Psoas muscle (tissue), 8 donors: ENCODE results near the gene TUBGCP6. TPM values are rescaled to one million over a fixed set of nuclear protein-coding genes. Genes with fewer than 3 reads are reported as not detected.

ENCODE experiments used
- ATAC-seq, 4 donors: fragments of 200-7000 bp; cut with Tn5 transposase; one replicate each; pipeline ENCODE4 v1.9.1; 2020; ENCODE audit warnings: moderate library complexity in 3 of 4, mild to moderate bottlenecking in 2 of 4
- DNase-seq, 2 donors: peaks; one replicate each; pipeline ENCODE4 v3.0.0-alpha.2; 2020
- H3K27ac ChIP-seq: fragments of 200-600 bp; one replicate; pipeline ENCODE4 v1.8.0; 2022
- H3K27me3 ChIP-seq, 3 donors: fragments of 200-600 bp in 1 of 3; one replicate each; pipeline versions ENCODE4 v1.6.1 to v1.8.0; 2013 to 2022; ENCODE audit warnings: low read length in 2 of 3, mild to moderate bottlenecking in 2 of 3, moderate library complexity in 1 of 3; ENCODE audit not compliant: insufficient read depth in 3 of 3
- H3K36me3 ChIP-seq, 2 donors: fragments of 200-600 bp in 1 of 2; one replicate each; pipeline versions ENCODE4 v1.6.1 to v1.8.0; 2013 to 2022; ENCODE audit warnings: low read depth in 1 of 2, mild to moderate bottlenecking in 1 of 2, moderate library complexity in 1 of 2; ENCODE audit not compliant: insufficient read depth in 1 of 2
- H3K4me1 ChIP-seq: fragments of 200-600 bp; one replicate; pipeline ENCODE4 v1.8.0; 2022
- H3K4me3 ChIP-seq: fragments of 200-600 bp; one replicate; pipeline ENCODE4 v1.8.0; 2022; ENCODE audit warnings: mild to moderate bottlenecking
- H3K9me3 ChIP-seq: fragments of 200-600 bp; one replicate; pipeline ENCODE4 v1.8.0; 2022
- WGBS, 3 donors: extraction: QIAGEN DNeasy Blood & Tissue Kit; methylation state at CpG; one replicate each; pipeline versions ENCODE4 v1.1.6 to v1.1.7; 2013; 5-methylcytosine and 5-hydroxymethylcytosine counted together
- intact Hi-C, 2 donors: fragments of 100-400 bp; cut with DNase I; formaldehyde crosslinking; loops; one replicate each; pipeline versions ENCODE4 v1.11.0 to v1.14.2; 2022
- polyA plus RNA-seq, 3 donors: library from polyadenylated mRNA; stranded (reverse); fragments of 200-250 nt; gene quantifications; one replicate each; pipeline ENCODE4 v1.2.3, GENCODE V29; 2013
- total RNA-seq, 4 donors: library from RNA; stranded (reverse); fragmentation: NEBNext Ultra II Directional in 2 of 4; extraction: Animal tissue kit (Norgen Biotek cat#: 25700) in 2 of 4; gene quantifications; one replicate each; pipeline versions ENCODE4 v1.2.1 to v1.2.4, GENCODE V29; 2021 to 2023
- TF ChIP-seq, protein P1 (sequence below): fragments of 200-600 bp; IDR thresholded peaks from one replicate; pipeline ENCODE4 v1.8.0; 2022; ENCODE audit warnings: antibody characterized with exemption
- donor health status: healthy with polysubstance abuse.
- donor health status: DM: no; HTN: no; CAD: no; lungs with moderate emphysema.
- donor health status: Bipolar disorder and iron deficiency.
- donor health status: healthy.
- donor health status: DM: yes; HTN: yes; CAD: no.
- donor health status: DM: no; HTN: no; CAD: no.
- donor health status: DM: no; HTN: no; CAD: no.
- donor health status: DM: yes; HTN: yes; CAD: no.

TUBGCP6 gene
- total and polyA plus RNA-seq, 7 donors = 9.5 to 21.8 (median 18.0) TPM

DNA sequence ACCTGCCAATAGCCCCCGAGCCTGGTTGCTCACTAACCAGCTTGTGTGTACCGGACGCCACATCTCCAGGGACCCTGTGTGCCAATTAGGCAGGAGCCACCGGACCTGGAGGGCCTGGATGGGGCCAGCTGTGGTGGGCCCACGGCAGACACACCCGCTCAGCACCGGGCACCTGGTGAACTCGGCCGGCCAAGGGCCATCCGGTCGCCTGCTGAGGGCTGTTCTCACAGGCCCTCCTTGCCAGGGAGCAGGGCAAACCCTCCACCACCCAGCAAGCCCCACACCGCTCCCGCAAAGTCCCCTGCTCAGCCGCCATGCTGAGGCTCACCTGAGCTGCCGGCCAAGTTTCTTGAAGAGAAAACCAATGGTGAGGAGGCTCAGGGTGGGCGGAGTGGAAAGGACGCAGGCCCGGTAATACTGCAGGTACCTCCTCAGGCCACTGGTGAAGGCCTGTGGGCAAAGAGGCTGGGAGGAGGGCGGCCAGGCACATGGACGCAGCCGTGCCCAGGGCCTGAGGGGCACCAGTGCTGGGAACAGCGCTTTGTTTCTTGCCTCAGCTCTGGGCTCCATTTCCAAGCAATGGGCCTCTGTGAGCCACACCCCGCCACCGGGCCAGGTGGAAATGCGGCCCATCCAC, 17.1 kb downstream of the TUBGCP6 start:
- WGBS, 3 donors = 89 to 95% (median 91%) methylated on average over 23 to 25 of the region's 25 CpGs
- ATAC-seq (no peak), DNase-seq (no peak)
- H3K27me3 ChIP-seq = no peaks in the 10 kb centered on the region
- no peaks in the 10 kb centered on the region for H3K4me1 ChIP-seq
- TF ChIP-seq, protein P1, sequence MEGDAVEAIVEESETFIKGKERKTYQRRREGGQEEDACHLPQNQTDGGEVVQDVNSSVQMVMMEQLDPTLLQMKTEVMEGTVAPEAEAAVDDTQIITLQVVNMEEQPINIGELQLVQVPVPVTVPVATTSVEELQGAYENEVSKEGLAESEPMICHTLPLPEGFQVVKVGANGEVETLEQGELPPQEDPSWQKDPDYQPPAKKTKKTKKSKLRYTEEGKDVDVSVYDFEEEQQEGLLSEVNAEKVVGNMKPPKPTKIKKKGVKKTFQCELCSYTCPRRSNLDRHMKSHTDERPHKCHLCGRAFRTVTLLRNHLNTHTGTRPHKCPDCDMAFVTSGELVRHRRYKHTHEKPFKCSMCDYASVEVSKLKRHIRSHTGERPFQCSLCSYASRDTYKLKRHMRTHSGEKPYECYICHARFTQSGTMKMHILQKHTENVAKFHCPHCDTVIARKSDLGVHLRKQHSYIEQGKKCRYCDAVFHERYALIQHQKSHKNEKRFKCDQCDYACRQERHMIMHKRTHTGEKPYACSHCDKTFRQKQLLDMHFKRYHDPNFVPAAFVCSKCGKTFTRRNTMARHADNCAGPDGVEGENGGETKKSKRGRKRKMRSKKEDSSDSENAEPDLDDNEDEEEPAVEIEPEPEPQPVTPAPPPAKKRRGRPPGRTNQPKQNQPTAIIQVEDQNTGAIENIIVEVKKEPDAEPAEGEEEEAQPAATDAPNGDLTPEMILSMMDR = no peak
- H3K9me3 ChIP-seq = no peaks in the 10 kb centered on the region
- peaks cover 6 to 84% of the 10 kb centered on the region in 2 donors for H3K36me3 ChIP-seq
- no peak overlapping the region for H3K4me3 ChIP-seq
- intact Hi-C loops = no loop called here
- no peak overlapping the region for H3K27ac ChIP-seq

DNA sequence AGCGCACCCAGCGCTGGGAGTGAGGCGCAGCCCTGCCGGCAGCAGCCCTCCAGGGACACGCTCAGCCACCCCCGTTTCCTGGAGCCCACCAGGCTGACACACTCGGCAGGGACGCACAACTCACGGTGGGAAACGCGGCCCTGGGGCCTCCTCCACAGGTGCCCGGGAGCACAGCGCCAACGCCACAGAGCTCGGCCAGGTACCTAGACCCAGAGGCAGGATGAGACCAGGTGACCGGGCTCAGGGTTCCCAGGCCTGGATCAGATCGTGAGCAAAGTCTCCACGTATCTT, 18.0 kb downstream of the TUBGCP6 start:
- no peak overlapping the region for H3K27ac ChIP-seq
- no peaks in the 10 kb centered on the region for H3K4me1 ChIP-seq
- peaks cover 6 to 85% of the 10 kb centered on the region in 2 donors for H3K36me3 ChIP-seq
- ATAC-seq (no peak), DNase-seq (no peak)
- no peaks in the 10 kb centered on the region for H3K9me3 ChIP-seq
- no peaks in the 10 kb centered on the region for H3K27me3 ChIP-seq
- H3K4me3 ChIP-seq = no peak overlapping the region
- intact Hi-C loops = no loop called here
- TF ChIP-seq, protein P1 = no peak
- 91 to 94% (median 94%) methylated on average over 18 of the region's 18 CpGs for WGBS, 3 donors

DNA sequence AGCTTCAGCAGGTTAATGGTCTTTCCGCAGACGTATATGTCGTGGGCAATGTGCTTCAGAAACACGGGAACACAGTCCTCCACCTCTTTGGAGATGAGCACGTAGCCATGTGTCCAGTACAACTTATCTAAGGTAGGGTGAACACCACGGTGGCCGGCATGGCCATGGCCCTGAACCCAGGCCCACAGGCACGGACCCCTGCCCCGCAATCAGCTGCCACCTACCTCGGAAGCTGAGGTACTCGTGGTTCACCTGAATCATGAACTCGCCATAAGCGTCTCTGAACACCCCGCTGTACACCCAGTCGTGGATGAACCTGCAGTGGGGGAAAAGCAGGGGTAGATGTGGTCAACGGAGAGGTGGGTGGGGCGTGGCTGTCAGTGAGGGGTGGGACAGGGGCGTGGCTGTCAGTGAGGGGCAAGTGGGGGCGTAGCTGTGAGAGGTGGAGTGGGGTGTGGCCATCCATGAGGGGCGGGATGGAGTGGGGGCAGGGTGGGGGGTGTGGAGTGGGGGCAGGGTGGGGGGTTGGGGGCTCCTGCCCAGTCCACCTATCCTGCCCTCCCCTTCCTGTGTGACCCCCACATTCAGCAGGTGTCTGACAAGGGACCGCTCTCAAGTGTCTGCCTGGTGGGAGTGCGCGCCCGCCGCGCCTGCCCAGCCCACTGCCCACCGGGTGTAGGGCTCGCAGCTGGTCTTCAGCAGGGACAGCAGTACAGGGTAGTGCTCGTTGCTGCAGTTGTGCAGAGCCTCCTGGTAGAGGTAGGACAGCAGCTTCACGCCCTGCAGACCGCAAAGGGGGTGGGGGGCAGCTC, 18.6 kb downstream of the TUBGCP6 start:
- intact Hi-C loops = no loop called here
- no peaks in the 10 kb centered on the region for H3K9me3 ChIP-seq
- TF ChIP-seq, protein P1 = no peak
- H3K27me3 ChIP-seq = no peaks in the 10 kb centered on the region
- H3K36me3 ChIP-seq = peaks cover 6 to 90% of the 10 kb centered on the region in 2 donors
- 89 to 92% (median 89%) methylated on average over 29 to 31 of the region's 31 CpGs for WGBS, 3 donors
- DNase-seq (no peak), ATAC-seq (no peak)
- H3K4me3 ChIP-seq = no peak overlapping the region
- no peak overlapping the region for H3K27ac ChIP-seq
- no peaks in the 10 kb centered on the region for H3K4me1 ChIP-seq

DNA sequence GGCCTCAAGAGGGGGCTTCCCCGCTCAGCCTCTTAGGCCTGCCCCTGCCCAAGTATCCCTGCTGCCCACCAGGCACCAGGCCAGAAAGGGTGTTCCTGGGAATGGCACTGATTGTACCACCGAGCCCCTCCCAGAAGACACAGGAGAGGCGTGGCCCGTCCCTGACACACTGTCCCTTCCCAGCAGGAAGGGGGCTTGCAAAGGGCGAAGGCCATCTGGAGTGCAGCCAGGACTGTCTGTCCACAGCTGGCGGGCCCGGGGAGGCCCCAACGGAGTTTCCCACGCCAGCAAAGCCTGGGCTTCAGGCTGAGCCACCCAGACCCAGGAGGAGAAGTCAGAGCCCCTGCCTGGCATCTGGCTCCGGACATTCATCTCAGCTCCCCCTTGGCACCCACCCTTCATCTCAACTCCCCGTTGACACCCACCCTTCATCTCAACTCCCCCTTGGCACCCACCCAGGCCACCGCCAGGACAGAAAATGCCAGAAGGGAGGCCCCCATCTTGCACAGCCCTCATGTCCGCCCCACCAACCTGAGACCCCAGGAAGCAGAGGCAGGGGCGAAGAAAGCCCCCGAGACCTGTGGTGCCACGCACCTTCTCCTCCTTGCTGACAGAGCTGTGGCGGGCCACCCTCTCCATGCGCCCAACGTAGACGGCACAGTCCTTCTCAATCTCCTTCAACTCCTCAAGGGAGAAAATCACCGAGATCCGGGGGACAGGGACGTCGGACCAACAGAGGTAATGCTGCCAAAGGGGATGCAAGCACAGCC, 19.4 kb downstream of the TUBGCP6 start:
- intact Hi-C loops = no loop called here
- H3K36me3 ChIP-seq = peaks cover 7 to 99% of the 10 kb centered on the region in 2 donors
- no peaks in the 10 kb centered on the region for H3K4me1 ChIP-seq
- no peaks in the 10 kb centered on the region for H3K27me3 ChIP-seq
- DNase-seq (no peak), ATAC-seq (no peak)
- no peak overlapping the region for H3K27ac ChIP-seq
- no peak overlapping the region for H3K4me3 ChIP-seq
- H3K9me3 ChIP-seq = no peaks in the 10 kb centered on the region
- TF ChIP-seq, protein P1 = no peak
- 68 to 81% (median 78%) methylated on average over 20 to 24 of the region's 24 CpGs for WGBS, 3 donors
